Activated B cell treated with CpG ODN at 0.5 μM for 24 hours (primary cell): ENCODE data around the gene SLCO2A1. TPM values are rescaled to one million over a fixed set of nuclear protein-coding genes. Genes with fewer than 3 reads are reported as not detected.

ENCODE experiments used
- ATAC-seq: fragments of 200-7000 bp; cut with Tn5 transposase; one replicate; pipeline ENCODE4 v1.10.0; 2021; ENCODE audit warnings: low read depth, mild to moderate bottlenecking, moderate library complexity
- CTCF ChIA-PET: fragments of 350-600 bp; sonication (Branson Sonifier 250); formaldehyde crosslinking; loops from one replicate; lab custom pipeline; 2021; ENCODE audit warnings: antibody characterized with exemption; lab: Charles Lee
- POLR2A ChIA-PET: fragments of 350-600 bp; sonication (Branson Sonifier 250); formaldehyde crosslinking; loops from one replicate; lab custom pipeline; 2021; ENCODE audit warnings: antibody characterized with exemption; lab: Charles Lee
- DNase-seq: peaks from one replicate; pipeline ENCODE4 v3.0.0; 2022
- H3K27ac Mint-ChIP-seq: one replicate; pipeline ENCODE4 v1.8.0; 2020; ENCODE audit warnings: mixed read lengths
- H3K27me3 Mint-ChIP-seq: one replicate; pipeline ENCODE4 v1.8.0; 2021; ENCODE audit warnings: mixed read lengths
- H3K36me3 Mint-ChIP-seq: one replicate; pipeline ENCODE4 v1.8.0; 2021; ENCODE audit warnings: low read depth, mixed read lengths
- H3K4me1 Mint-ChIP-seq: one replicate; pipeline ENCODE4 v1.8.0; 2021; ENCODE audit warnings: mixed read lengths
- H3K4me3 Mint-ChIP-seq: one replicate; pipeline ENCODE4 v1.8.0; 2020; ENCODE audit warnings: mild to moderate bottlenecking, mixed read lengths
- H3K9me3 Mint-ChIP-seq: one replicate; pipeline ENCODE4 v1.8.0; 2020; ENCODE audit warnings: mixed read lengths
- CTCF ChIP-seq: fragments of 200-600 bp; IDR thresholded peaks from one replicate; pipeline ENCODE4 v1.8.0; 2022; ENCODE audit warnings: antibody characterized with exemption, mild to moderate bottlenecking
- intact Hi-C: fragments of 100-400 bp; cut with micrococcal nuclease; formaldehyde crosslinking; loops from one replicate; pipeline ENCODE4 v1.15.1; 2024
- total RNA-seq: library from RNA; stranded (reverse); gene quantifications from 2 replicates; pipeline ENCODE4 v1.2.3, GENCODE V29; 2022

The SLCO2A1 gene
- total RNA-seq, 1 donor from 2014 or later = not detected

- DNase-seq (no peak), ATAC-seq (no peak)
- H3K27ac Mint-ChIP-seq = no peak overlapping the region
- H3K36me3 Mint-ChIP-seq = no peaks in the 10 kb centered on the region
- no peak overlapping the region for H3K4me3 Mint-ChIP-seq
- no peak for TF ChIP-seq CTCF
- peaks cover 2% of the 10 kb centered on the region for H3K4me1 Mint-ChIP-seq
- H3K27me3 Mint-ChIP-seq = peaks cover 32% of the 10 kb centered on the region
- intact Hi-C loops = no loop called here
- no peaks in the 10 kb centered on the region for H3K9me3 Mint-ChIP-seq
- POLR2A ChIA-PET = no interaction called here
- CTCF ChIA-PET = no interaction called here
Measured at GRCh38 chr3:133890037-133890436, 139.7 kb downstream of the SLCO2A1 start.

DNA sequence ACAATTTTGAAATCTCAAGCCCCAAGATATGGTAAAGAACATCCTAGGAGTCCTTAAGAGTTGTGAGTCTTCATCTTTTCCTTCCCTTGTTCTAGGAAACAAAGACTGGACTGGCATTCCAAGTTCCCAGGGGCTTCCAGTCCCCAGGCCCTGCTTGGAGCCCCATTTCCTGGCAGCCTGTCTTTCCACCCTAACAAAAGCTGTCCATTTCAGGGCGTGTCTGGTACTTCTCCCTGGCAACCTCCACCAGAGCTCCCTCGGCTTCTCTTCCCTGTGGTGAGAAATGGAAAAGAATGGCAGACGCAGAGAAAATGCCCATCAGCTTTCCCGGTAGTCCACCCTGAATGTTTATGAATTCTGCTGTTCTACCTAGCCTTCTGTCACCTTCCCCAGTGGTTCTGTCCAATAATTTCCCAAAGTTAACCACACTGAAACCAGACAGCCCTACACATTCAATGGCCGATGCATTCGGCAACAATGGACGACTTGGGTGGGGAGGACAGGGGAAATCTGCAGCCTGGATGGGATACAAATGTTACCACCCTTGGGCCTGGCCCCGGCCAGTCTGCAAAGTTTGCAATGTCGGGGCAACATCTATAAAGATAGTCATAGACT, 140.9 kb downstream of the SLCO2A1 start:
- no peaks in the 10 kb centered on the region for H3K36me3 Mint-ChIP-seq
- intact Hi-C loops = no loop called here
- no peak for TF ChIP-seq CTCF
- H3K9me3 Mint-ChIP-seq = no peaks in the 10 kb centered on the region
- peaks cover 40% of the 10 kb centered on the region for H3K27me3 Mint-ChIP-seq
- no peak for ATAC-seq
- no peak for DNase-seq
- ChIA-PET POLR2A (no interaction called here), CTCF (no interaction called here)
- no peak overlapping the region for H3K27ac Mint-ChIP-seq
- no peaks in the 10 kb centered on the region for H3K4me1 Mint-ChIP-seq
- H3K4me3 Mint-ChIP-seq = no peak overlapping the region

- Mint-ChIP-seq H3K4me1 (no peaks in the 10 kb centered on the region), H3K4me3 (no peak overlapping the region)
- POLR2A ChIA-PET = no interaction called here
Measured at GRCh38 chr3:133887803-133888703, 141.7 kb downstream of the SLCO2A1 start.

GRCh38 chr3:133887074-133887802, 142.5 kb downstream of the SLCO2A1 start:
- H3K4me1 Mint-ChIP-seq = no peaks in the 10 kb centered on the region
- no peak for DNase-seq
- H3K27ac Mint-ChIP-seq = no peak overlapping the region
- H3K9me3 Mint-ChIP-seq = no peaks in the 10 kb centered on the region
- H3K27me3 Mint-ChIP-seq = peaks cover 27% of the 10 kb centered on the region
- TF ChIP-seq CTCF = no peak
- no peaks in the 10 kb centered on the region for H3K36me3 Mint-ChIP-seq
- no peak for ATAC-seq
- H3K4me3 Mint-ChIP-seq = no peak overlapping the region
- ChIA-PET POLR2A (no interaction called here), CTCF (no interaction called here)
- intact Hi-C loops = no loop called here

More at GRCh38 chr3:133887803-133888703, 141.7 kb downstream of the SLCO2A1 start:
- no peak for ATAC-seq
- intact Hi-C loops = no loop called here
- DNase-seq = no peak
- TF ChIP-seq CTCF = no peak
- Mint-ChIP-seq H3K27ac (no peak overlapping the region), H3K36me3 (no peaks in the 10 kb centered on the region), H3K27me3 (peaks cover 34% of the 10 kb centered on the region), H3K9me3 (no peaks in the 10 kb centered on the region)
- CTCF ChIA-PET = no interaction called here
